ENCODE data around the gene DBF4B.
"Not testable (repeated sequence)": the region's sequence is repeated elsewhere in the genome, so short reads cannot be mapped to it uniquely, and the experiment has no call there.

The DBF4B gene

GRCh38 chr17:44733753-44734152 is 25.3 kb downstream of the DBF4B start:
- FAIRE-seq (peak; percentile 81), DNase-seq (ENCODE audit: low spot score) (no peak)

GRCh38 chr17:44734272-44734671 is 25.8 kb downstream of the DBF4B start:
- peak; percentile 17 for FAIRE-seq
- no peak for DNase-seq (ENCODE audit: low spot score)

- FAIRE-seq = no peak
These were observed 28.2 kb downstream of the DBF4B start for GRCh38 chr17:44736551-44737240.

GRCh38 chr17:44738214-44738906 is 29.9 kb downstream of the DBF4B start:
- no peak for DNase-seq (ENCODE audit: low spot score)
- no peak for FAIRE-seq

More at GRCh38 chr17:44736551-44737240, 28.2 kb downstream of the DBF4B start:
- DNase-seq (ENCODE audit: low spot score) = no peak

GRCh38 chr17:44741316-44741715 is 32.9 kb downstream of the DBF4B start:
- DNase-seq (ENCODE audit: low spot score) = no peak
- no peak for FAIRE-seq

GRCh38 chr17:44745301-44745700 is 36.8 kb downstream of the DBF4B start:
- FAIRE-seq (no peak), DNase-seq (ENCODE audit: low spot score) (no peak)

- FAIRE-seq; DNase-seq (ENCODE audit: low spot score): not testable (repeated sequence)
These were observed 37.3 kb downstream of the DBF4B start for GRCh38 chr17:44745738-44746137.

- FAIRE-seq = no peak
- no peak for DNase-seq (ENCODE audit: low spot score)
These were observed 39.1 kb downstream of the DBF4B start for GRCh38 chr17:44747566-44747965.

GRCh38 chr17:44749076-44749979 is 40.9 kb downstream of the DBF4B start:
- no peak for DNase-seq (ENCODE audit: low spot score)
- FAIRE-seq = no peak

GRCh38 chr17:44749980-44750318 is 41.5 kb downstream of the DBF4B start:
- FAIRE-seq = no peak

GRCh38 chr17:44751331-44751730 is 42.9 kb downstream of the DBF4B start:
- DNase-seq (ENCODE audit: low spot score) (no peak), FAIRE-seq (no peak)

More at GRCh38 chr17:44749980-44750318, 41.5 kb downstream of the DBF4B start:
- DNase-seq (ENCODE audit: low spot score) = no peak

GRCh38 chr17:44751806-44752205 is 43.3 kb downstream of the DBF4B start:
- no peak for FAIRE-seq
- DNase-seq (ENCODE audit: low spot score) = no peak

- DNase-seq (ENCODE audit: low spot score) (no peak), FAIRE-seq (no peak)
These were observed 44.7 kb downstream of the DBF4B start for GRCh38 chr17:44752953-44753861.

- DNase-seq (ENCODE audit: low spot score) (no peak), FAIRE-seq (no peak)
These were observed 45.8 kb downstream of the DBF4B start for GRCh38 chr17:44754276-44754675.

- not testable (repeated sequence) for FAIRE-seq; DNase-seq (ENCODE audit: low spot score)
These were observed 46.7 kb downstream of the DBF4B start for GRCh38 chr17:44755180-44755579.

- DNase-seq (ENCODE audit: low spot score) = no peak
- no peak for FAIRE-seq
These were observed 48.8 kb downstream of the DBF4B start for GRCh38 chr17:44757045-44757917.

- FAIRE-seq = no peak
- no peak for DNase-seq (ENCODE audit: low spot score)
These were observed 49.5 kb downstream of the DBF4B start for GRCh38 chr17:44757918-44758413.

- DNase-seq (ENCODE audit: low spot score) = peak; percentile 70
- FAIRE-seq = no peak
These were observed 50.1 kb downstream of the DBF4B start, which contains the start of gene ADAM11 for GRCh38 chr17:44758414-44759085. TSS of gene ADAM11 (plus strand) at chr17:44758988. CDS start at chr17:44759200, 212 bp downstream.
